ENCODE data around the gene U2AF1L4. TPM values are rescaled to one million over a fixed set of nuclear protein-coding genes. Genes with fewer than 3 reads are reported as not detected.

Gene U2AF1L4
- total and polyA plus RNA-seq, 10 of the 15 experiments (the other 5 are each of a cell fraction or from before 2014, with no cell fraction given): 7.9 to 21.6 (median 15.1) TPM

- ATAC-seq: no peak
- H4K20me1 ChIP-seq (ENCODE audit: control insufficient read depth, insufficient read depth): no peaks in the 10 kb centered on the region
- DNase-seq (ENCODE audit: low read depth, low spot score): no peak
- no TSS peak for BruUV-seq (replicated peaks)
- peak overlapping the region; percentile 94 for H3K4me2 ChIP-seq (ENCODE audit: control insufficient read depth, insufficient read depth)
- TF ChIP-seq, protein P1, sequence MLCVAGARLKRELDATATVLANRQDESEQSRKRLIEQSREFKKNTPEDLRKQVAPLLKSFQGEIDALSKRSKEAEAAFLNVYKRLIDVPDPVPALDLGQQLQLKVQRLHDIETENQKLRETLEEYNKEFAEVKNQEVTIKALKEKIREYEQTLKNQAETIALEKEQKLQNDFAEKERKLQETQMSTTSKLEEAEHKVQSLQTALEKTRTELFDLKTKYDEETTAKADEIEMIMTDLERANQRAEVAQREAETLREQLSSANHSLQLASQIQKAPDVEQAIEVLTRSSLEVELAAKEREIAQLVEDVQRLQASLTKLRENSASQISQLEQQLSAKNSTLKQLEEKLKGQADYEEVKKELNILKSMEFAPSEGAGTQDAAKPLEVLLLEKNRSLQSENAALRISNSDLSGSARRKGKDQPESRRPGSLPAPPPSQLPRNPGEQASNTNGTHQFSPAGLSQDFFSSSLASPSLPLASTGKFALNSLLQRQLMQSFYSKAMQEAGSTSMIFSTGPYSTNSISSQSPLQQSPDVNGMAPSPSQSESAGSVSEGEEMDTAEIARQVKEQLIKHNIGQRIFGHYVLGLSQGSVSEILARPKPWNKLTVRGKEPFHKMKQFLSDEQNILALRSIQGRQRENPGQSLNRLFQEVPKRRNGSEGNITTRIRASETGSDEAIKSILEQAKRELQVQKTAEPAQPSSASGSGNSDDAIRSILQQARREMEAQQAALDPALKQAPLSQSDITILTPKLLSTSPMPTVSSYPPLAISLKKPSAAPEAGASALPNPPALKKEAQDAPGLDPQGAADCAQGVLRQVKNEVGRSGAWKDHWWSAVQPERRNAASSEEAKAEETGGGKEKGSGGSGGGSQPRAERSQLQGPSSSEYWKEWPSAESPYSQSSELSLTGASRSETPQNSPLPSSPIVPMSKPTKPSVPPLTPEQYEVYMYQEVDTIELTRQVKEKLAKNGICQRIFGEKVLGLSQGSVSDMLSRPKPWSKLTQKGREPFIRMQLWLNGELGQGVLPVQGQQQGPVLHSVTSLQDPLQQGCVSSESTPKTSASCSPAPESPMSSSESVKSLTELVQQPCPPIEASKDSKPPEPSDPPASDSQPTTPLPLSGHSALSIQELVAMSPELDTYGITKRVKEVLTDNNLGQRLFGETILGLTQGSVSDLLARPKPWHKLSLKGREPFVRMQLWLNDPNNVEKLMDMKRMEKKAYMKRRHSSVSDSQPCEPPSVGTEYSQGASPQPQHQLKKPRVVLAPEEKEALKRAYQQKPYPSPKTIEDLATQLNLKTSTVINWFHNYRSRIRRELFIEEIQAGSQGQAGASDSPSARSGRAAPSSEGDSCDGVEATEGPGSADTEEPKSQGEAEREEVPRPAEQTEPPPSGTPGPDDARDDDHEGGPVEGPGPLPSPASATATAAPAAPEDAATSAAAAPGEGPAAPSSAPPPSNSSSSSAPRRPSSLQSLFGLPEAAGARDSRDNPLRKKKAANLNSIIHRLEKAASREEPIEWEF (IDR thresholded peaks at IDR 0.05; ENCODE audit: insufficient replicate concordance, low read depth, low read length): no peak
- no peak for TF ChIP-seq CHD1 (IDR thresholded peaks at IDR 0.05; ENCODE audit: low read depth, low read length)
- TF ChIP-seq ZNF274 (IDR thresholded peaks at IDR 0.05; ENCODE audit: insufficient read depth, insufficient read length): no peak
- TF ChIP-seq, protein P2, sequence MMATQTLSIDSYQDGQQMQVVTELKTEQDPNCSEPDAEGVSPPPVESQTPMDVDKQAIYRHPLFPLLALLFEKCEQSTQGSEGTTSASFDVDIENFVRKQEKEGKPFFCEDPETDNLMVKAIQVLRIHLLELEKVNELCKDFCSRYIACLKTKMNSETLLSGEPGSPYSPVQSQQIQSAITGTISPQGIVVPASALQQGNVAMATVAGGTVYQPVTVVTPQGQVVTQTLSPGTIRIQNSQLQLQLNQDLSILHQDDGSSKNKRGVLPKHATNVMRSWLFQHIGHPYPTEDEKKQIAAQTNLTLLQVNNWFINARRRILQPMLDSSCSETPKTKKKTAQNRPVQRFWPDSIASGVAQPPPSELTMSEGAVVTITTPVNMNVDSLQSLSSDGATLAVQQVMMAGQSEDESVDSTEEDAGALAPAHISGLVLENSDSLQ (IDR thresholded peaks at IDR 0.05): no peak
- no peak for TF ChIP-seq NFYA (IDR thresholded peaks at IDR 0.05; ENCODE audit: borderline replicate concordance, low read depth, low read length)
- no peaks in the 10 kb centered on the region for H3K9me3 ChIP-seq (replicated peaks; ENCODE audit: control insufficient read depth, insufficient read depth, low read length)
- CTCF ChIA-PET: interaction anchor here (0.6 to 4.3 kb wide), 6 partner anchors 32 to 315 kb away, joined by 3 to 18 read pairs (median 6); no protein-coding TSS in a partner anchor
- SMC1A ChIA-PET (ENCODE audit: uncharacterized antibody, unreplicated experiment): interaction anchor here (0.6 to 2.0 kb wide), 5 partner anchors 30 to 360 kb away, joined by 3 to 14 read pairs (median 3); no protein-coding TSS in a partner anchor
- FAIRE-seq: no peak
- peak overlapping the region; percentile 84 for H3K9ac ChIP-seq (ENCODE audit: control insufficient read depth, insufficient read depth, low read length)
- H3K79me2 ChIP-seq (ENCODE audit: control insufficient read depth, insufficient read depth, low read length): peaks cover 29% of the 10 kb centered on the region
- WGBS (ENCODE audit: insufficient coverage, insufficient replicate concordance, low lambda C conversion rate, missing lambda C conversion rate): 0% methylated on average over 4 of the region's 4 CpGs
- H3K36me3 ChIP-seq (ENCODE audit: control insufficient read depth in 2 of 2, insufficient read depth in 2 of 2, low read length in 1 of 2): 0 out of 4 replicates have a peak, but pooled peaks cover 0 to 4% of the 10 kb centered on the region in 2 experiments
- H3K27ac ChIP-seq (ENCODE audit: control insufficient read depth, insufficient read depth): peak overlapping the region; percentile 80
- POLR2A ChIA-PET: interaction anchor here (0.9 to 7.1 kb wide), 6 partner anchors 11 to 183 kb away, joined by 3 to 91 read pairs (median 14); partner anchors contain the start of genes HSPB6 and PROSER3
- in situ Hi-C loops (cut with MboI) (no loop called here), intact Hi-C loops (cut with micrococcal nuclease; ENCODE audit: unreplicated experiment) (no loop called here)
- RAD21 ChIA-PET (ENCODE audit: unreplicated experiment): interaction anchor here (0.9 to 2.3 kb wide), 5 partner anchors 11 to 185 kb away, joined by 3 to 9 read pairs (median 7); partner anchors contain the start of gene HSPB6
- H3K27me3 ChIP-seq (replicated peaks in 1 of 2; ENCODE audit: control insufficient read depth in 2 of 2, insufficient read depth in 2 of 2, low read length in 1 of 2): no peaks in the 10 kb centered on the region
- H2AFZ ChIP-seq (ENCODE audit: control insufficient read depth, low read depth, low read length): no peak overlapping the region
- peak overlapping the region; percentile 92 for H3K4me3 ChIP-seq
- H3K4me1 ChIP-seq (ENCODE audit: control insufficient read depth, insufficient read depth, low read length): peaks cover 35% of the 10 kb centered on the region
These were observed 857 bp upstream of the U2AF1L4 start for GRCh38 chr19:35746087-35746462.

Measured in GM12878 (cell line).